Renal cortex interstitium (tissue), 11 donors: ENCODE data around the gene GDF11. TPM values are rescaled to one million over a fixed set of nuclear protein-coding genes. Genes with fewer than 3 reads are reported as not detected.

Source experiments
- DNase-seq, 11 donors: peaks; one replicate each; pipeline ENCODE4 v3.0.0-alpha.2; 2013; ENCODE audit warnings: low read depth in 9 of 11, low spot score in 4 of 11; ENCODE audit errors: extremely low read depth in 1 of 11
- polyA plus RNA-seq, 3 donors: library from polyadenylated mRNA; unstranded; fragments of 120-200 nt; gene quantifications; one replicate each; pipeline ENCODE4 v1.2.1, GENCODE V29; 2013; ENCODE audit not compliant: insufficient read length in 3 of 3

GDF11 gene
- polyA plus RNA-seq, 3 donors = 19.5 to 25.6 (median 20.6) TPM

GRCh38 chr12:55718015-55718414 lies 24.9 kb upstream of the GDF11 start:
- DNase-seq = no peak

GRCh38 chr12:55718624-55719275 lies 24.2 kb upstream of the GDF11 start:
- DNase-seq = no peak

GRCh38 chr12:55719371-55719770 lies 23.6 kb upstream of the GDF11 start:
- no peak for DNase-seq

- no peak for DNase-seq
Measured at GRCh38 chr12:55720071-55720564, 22.8 kb upstream of the GDF11 start, which contains the start of gene RDH5. RDH5 (plus strand) TSS chr12:55720393; CDS start chr12:55721185, 792 bp downstream.

GRCh38 chr12:55720894-55721444 lies 22.0 kb upstream of the GDF11 start:
- DNase-seq = no peak

GRCh38 chr12:55721601-55722213 lies 21.2 kb upstream of the GDF11 start:
- no peak for DNase-seq

GRCh38 chr12:55722948-55723347 lies 20.0 kb upstream of the GDF11 start:
- no peak for DNase-seq

GRCh38 chr12:55723516-55724225 lies 19.3 kb upstream of the GDF11 start:
- DNase-seq = no peak

GRCh38 chr12:55724226-55724939 lies 18.5 kb upstream of the GDF11 start:
- no peak for DNase-seq

- no peak for DNase-seq
Measured at GRCh38 chr12:55724940-55725309, 18.0 kb upstream of the GDF11 start.

GRCh38 chr12:55725556-55725955 lies 17.4 kb upstream of the GDF11 start:
- DNase-seq = no peak

- no peak for DNase-seq
Measured at GRCh38 chr12:55726971-55727370, 16.0 kb upstream of the GDF11 start.

GRCh38 chr12:55727643-55728185 lies 15.2 kb upstream of the GDF11 start:
- DNase-seq = no peak

- peak in 2 of 11 donors; percentile 66 to 70 for DNase-seq
Measured at GRCh38 chr12:55728186-55728938, 14.6 kb upstream of the GDF11 start.

GRCh38 chr12:55728939-55729818 lies 13.7 kb upstream of the GDF11 start, which contains the start of gene CD63:
CD63 (minus strand) TSS chr12:55729009; CDS start chr12:55728341, 668 bp downstream.
- peak in 6 of 11 donors; percentile 82 to 91 (median 85) for DNase-seq

GRCh38 chr12:55729819-55730818 lies 12.8 kb upstream of the GDF11 start:
- DNase-seq = no peak
